ENCODE measurements around the gene KCNK2. TPM values are rescaled to one million over a fixed set of nuclear protein-coding genes. Genes with fewer than 3 reads are reported as not detected.

KCNK2 gene
- total RNA-seq, 2 donors from 2014 or later, result 0.17 to 0.56 TPM

GRCh38 chr1:215045698-215046308, 36.7 kb upstream of the KCNK2 start:
- intact Hi-C loops (cut with DNase I), result no loop called here
- H3K4me3 ChIP-seq, result no peak overlapping the region
- no peaks in the 10 kb centered on the region for H3K36me3 ChIP-seq
- H3K27me3 ChIP-seq, result no peaks in the 10 kb centered on the region
- H3K9me3 ChIP-seq, result no peaks in the 10 kb centered on the region
- TF ChIP-seq CTCF (IDR thresholded peaks at IDR 0.05), result no peak
- H3K9ac ChIP-seq (ENCODE audit: low read depth in 2 of 2, low read length in 2 of 2), result no peak overlapping the region
- H3K27ac ChIP-seq, result no peak overlapping the region
- no peak for DNase-seq
- no peaks in the 10 kb centered on the region for H3K4me1 ChIP-seq

- Histone ChIP-seq H3K27ac (no peak overlapping the region), H3K9me3 (no peaks in the 10 kb centered on the region), H3K4me3 (no peak overlapping the region), H3K27me3 (no peaks in the 10 kb centered on the region), H3K36me3 (no peaks in the 10 kb centered on the region), H3K4me1 (no peaks in the 10 kb centered on the region), H3K9ac (ENCODE audit: low read depth in 2 of 2, low read length in 2 of 2) (no peak overlapping the region)
- intact Hi-C loops (cut with DNase I), result no loop called here
- no peak for TF ChIP-seq CTCF (IDR thresholded peaks at IDR 0.05)
- DNase-seq, result no peak
Observed at GRCh38 chr1:215052256-215053015, 30.1 kb upstream of the KCNK2 start.

GRCh38 chr1:215054266-215054665, 28.3 kb upstream of the KCNK2 start:
- intact Hi-C loops (cut with DNase I), result no loop called here
- no peak overlapping the region for H3K9ac ChIP-seq (ENCODE audit: low read depth in 2 of 2, low read length in 2 of 2)
- H3K36me3 ChIP-seq, result no peaks in the 10 kb centered on the region
- no peaks in the 10 kb centered on the region for H3K9me3 ChIP-seq
- no peaks in the 10 kb centered on the region for H3K4me1 ChIP-seq
- no peaks in the 10 kb centered on the region for H3K27me3 ChIP-seq
- H3K4me3 ChIP-seq, result no peak overlapping the region
- no peak for DNase-seq
- H3K27ac ChIP-seq, result no peak overlapping the region
- TF ChIP-seq CTCF (IDR thresholded peaks at IDR 0.05), result no peak

- Histone ChIP-seq H3K36me3 (no peaks in the 10 kb centered on the region), H3K4me1 (no peaks in the 10 kb centered on the region), H3K9ac (ENCODE audit: low read depth in 2 of 2, low read length in 2 of 2) (no peak overlapping the region), H3K9me3 (no peaks in the 10 kb centered on the region), H3K4me3 (no peak overlapping the region), H3K27me3 (no peaks in the 10 kb centered on the region), H3K27ac (no peak overlapping the region)
- no peak for DNase-seq
- TF ChIP-seq CTCF (IDR thresholded peaks at IDR 0.05), result no peak
- intact Hi-C loops (cut with DNase I), result no loop called here
Observed at GRCh38 chr1:215055281-215055935, 27.1 kb upstream of the KCNK2 start.

- no peaks in the 10 kb centered on the region for H3K9me3 ChIP-seq
- no peak overlapping the region for H3K27ac ChIP-seq
- H3K27me3 ChIP-seq, result no peaks in the 10 kb centered on the region
- H3K36me3 ChIP-seq, result no peaks in the 10 kb centered on the region
- no peak for DNase-seq
- no peaks in the 10 kb centered on the region for H3K4me1 ChIP-seq
- TF ChIP-seq CTCF (IDR thresholded peaks at IDR 0.05), result no peak
- no peak overlapping the region for H3K9ac ChIP-seq (ENCODE audit: low read depth in 2 of 2, low read length in 2 of 2)
- no peak overlapping the region for H3K4me3 ChIP-seq
- intact Hi-C loops (cut with DNase I), result no loop called here
Observed at GRCh38 chr1:215056584-215056983, 26.0 kb upstream of the KCNK2 start.
